BLaER1 treated with 17β-estradiol and CSF1 and Interleukin-3, amounts not matched to agents 10 nM and 100 nM (cell line): Measurements from ENCODE around the gene MYOC.
A peak's percentile ranks its signal among the peaks of the same experiment; 100 is the strongest.

Experiments used
- H3K27ac ChIP-seq, 11 experiments: shearing (Covaris generic); formaldehyde crosslinking; 2 replicates each; pipeline ENCODE4 v1.8.1; 2022
- H3K27me3 ChIP-seq, 11 experiments: shearing (Covaris generic); formaldehyde crosslinking; 2 replicates each; pipeline ENCODE4 v1.8.1; 2022
- H3K36me3 ChIP-seq, 11 experiments: shearing (Covaris generic); formaldehyde crosslinking; 2 replicates each; pipeline ENCODE4 v1.8.1; 2022
- H3K4me1 ChIP-seq, 10 experiments: shearing (Covaris generic); formaldehyde crosslinking; 2 replicates each; pipeline ENCODE4 v1.8.1; 2022
- H3K4me2 ChIP-seq, 11 experiments: shearing (Covaris generic); formaldehyde crosslinking; 2 replicates each; pipeline ENCODE4 v1.8.1; 2022
- H3K4me3 ChIP-seq, 10 experiments: shearing (Covaris generic); formaldehyde crosslinking; 2 replicates each; pipeline ENCODE4 v1.8.1; 2022
- H3K9ac ChIP-seq, 11 experiments: shearing (Covaris generic); formaldehyde crosslinking; 2 replicates each; pipeline ENCODE4 v1.8.1; 2022
- H3K9me3 ChIP-seq, 11 experiments: shearing (Covaris generic); formaldehyde crosslinking; replicated peaks in 1 of 11; 2 replicates each; pipeline ENCODE4 v1.8.1; 2022
- H4K20me1 ChIP-seq, 11 experiments: shearing (Covaris generic); formaldehyde crosslinking; 2 replicates each; pipeline ENCODE4 v1.8.1; 2022
- Cebpa-rat ChIP-seq, 11 experiments: shearing (Covaris generic); IDR thresholded peaks; 2 replicates each; pipeline ENCODE4 v1.8.1; 2022

The MYOC gene

GRCh38 chr1:171597203-171597602, 55.3 kb downstream of the MYOC start:
- H3K9me3 ChIP-seq: peaks cover 0 to 6% (median 0%) of the 10 kb centered on the region in 11 experiments; a peak in 2 of 22 replicates
- H3K4me1 ChIP-seq: peaks cover 3 to 37% (median 26%) of the 10 kb centered on the region in 10 experiments; a peak in 18 of 20 replicates
- H3K27me3 ChIP-seq: no peaks in the 10 kb centered on the region
- no peak overlapping the region for H3K9ac ChIP-seq
- H3K4me3 ChIP-seq: no peak overlapping the region
- TF ChIP-seq Cebpa-rat (IDR thresholded peaks at IDR 0.05): no peak
- peaks cover 36 to 60% (median 50%) of the 10 kb centered on the region in 11 experiments for H3K36me3 ChIP-seq
- H3K27ac ChIP-seq: peak overlapping the region in 1 of 11 experiments; percentile 24; a peak in 1 of 22 replicates
- no peaks in the 10 kb centered on the region for H4K20me1 ChIP-seq
- H3K4me2 ChIP-seq: peak overlapping the region in 2 of 11 experiments; percentile 8 to 28; a peak in 3 of 22 replicates

GRCh38 chr1:171596705-171597104, 55.8 kb downstream of the MYOC start:
- Histone ChIP-seq H3K4me2 (peak overlapping the region in 2 of 11 experiments; percentile 8 to 28; a peak in 2 of 22 replicates), H3K27ac (peak overlapping the region in 1 of 11 experiments; percentile 24; a peak in 1 of 22 replicates), H3K9ac (no peak overlapping the region), H3K4me1 (peaks cover 3 to 37% (median 26%) of the 10 kb centered on the region in 10 experiments; a peak in 18 of 20 replicates), H3K4me3 (no peak overlapping the region), H3K36me3 (peaks cover 41 to 65% (median 55%) of the 10 kb centered on the region in 11 experiments), H3K9me3 (peaks cover 0 to 6% (median 0%) of the 10 kb centered on the region in 11 experiments; a peak in 2 of 22 replicates), H3K27me3 (no peaks in the 10 kb centered on the region), H4K20me1 (no peaks in the 10 kb centered on the region; a peak in 2 of 22 replicates)
- no peak for TF ChIP-seq Cebpa-rat (IDR thresholded peaks at IDR 0.05)

GRCh38 chr1:171596119-171596518, 56.4 kb downstream of the MYOC start:
- no peak overlapping the region for H3K9ac ChIP-seq
- no peaks in the 10 kb centered on the region for H3K27me3 ChIP-seq
- H3K4me2 ChIP-seq: 0 out of 22 replicates have a peak overlapping the region, but pooled peaks of 1 of the 11 experiments have one; percentile 8
- TF ChIP-seq Cebpa-rat (IDR thresholded peaks at IDR 0.05): no peak
- H3K9me3 ChIP-seq: peaks cover 0 to 6% (median 0%) of the 10 kb centered on the region in 11 experiments; a peak in 2 of 22 replicates
- peaks cover 3 to 37% (median 25%) of the 10 kb centered on the region in 10 experiments; a peak in 18 of 20 replicates for H3K4me1 ChIP-seq
- H3K4me3 ChIP-seq: no peak overlapping the region
- H4K20me1 ChIP-seq: no peaks in the 10 kb centered on the region; a peak in 2 of 22 replicates
- no peak overlapping the region for H3K27ac ChIP-seq
- peaks cover 47 to 71% (median 61%) of the 10 kb centered on the region in 11 experiments for H3K36me3 ChIP-seq

GRCh38 chr1:171595324-171595723, 57.2 kb downstream of the MYOC start:
- Histone ChIP-seq H3K4me1 (peaks cover 3 to 37% (median 18%) of the 10 kb centered on the region in 10 experiments; a peak in 18 of 20 replicates), H3K4me2 (no peak overlapping the region), H3K4me3 (no peak overlapping the region), H3K27ac (no peak overlapping the region), H3K9me3 (peaks cover 0 to 6% (median 0%) of the 10 kb centered on the region in 11 experiments; a peak in 2 of 22 replicates), H3K36me3 (peaks cover 55 to 79% (median 69%) of the 10 kb centered on the region in 11 experiments), H3K9ac (no peak overlapping the region), H3K27me3 (no peaks in the 10 kb centered on the region), H4K20me1 (peaks cover 0 to 5% (median 0%) of the 10 kb centered on the region in 11 experiments; a peak in 2 of 22 replicates)
- TF ChIP-seq Cebpa-rat (IDR thresholded peaks at IDR 0.05): no peak

GRCh38 chr1:171590022-171590421, 62.5 kb downstream of the MYOC start:
- TF ChIP-seq Cebpa-rat (IDR thresholded peaks at IDR 0.05): no peak
- Histone ChIP-seq H3K9ac (no peak overlapping the region), H3K27me3 (no peaks in the 10 kb centered on the region), H3K27ac (no peak overlapping the region), H3K4me3 (no peak overlapping the region), H3K4me2 (no peak overlapping the region), H3K9me3 (no peaks in the 10 kb centered on the region), H3K36me3 (peaks cover 97 to 100% (median 100%) of the 10 kb centered on the region in 11 experiments), H4K20me1 (peaks cover 0 to 32% (median 3%) of the 10 kb centered on the region in 11 experiments; a peak in 8 of 22 replicates), H3K4me1 (no peaks in the 10 kb centered on the region)

GRCh38 chr1:171588230-171588629, 64.3 kb downstream of the MYOC start:
- no peaks in the 10 kb centered on the region for H3K27me3 ChIP-seq
- H3K36me3 ChIP-seq: peaks cover 97 to 100% (median 100%) of the 10 kb centered on the region in 11 experiments
- H3K4me2 ChIP-seq: no peak overlapping the region
- no peak overlapping the region for H3K27ac ChIP-seq
- H3K4me1 ChIP-seq: no peaks in the 10 kb centered on the region
- no peak overlapping the region for H3K9ac ChIP-seq
- no peak for TF ChIP-seq Cebpa-rat (IDR thresholded peaks at IDR 0.05)
- no peak overlapping the region for H3K4me3 ChIP-seq
- H3K9me3 ChIP-seq: no peaks in the 10 kb centered on the region
- peaks cover under 1 to 43% (median 7%) of the 10 kb centered on the region in 11 experiments; a peak in 14 of 22 replicates for H4K20me1 ChIP-seq

GRCh38 chr1:171585715-171586114, 66.8 kb downstream of the MYOC start:
- Histone ChIP-seq H4K20me1 (peaks cover 6 to 66% (median 22%) of the 10 kb centered on the region in 11 experiments; a peak in 16 of 22 replicates), H3K36me3 (peaks cover 94 to 100% (median 100%) of the 10 kb centered on the region in 11 experiments), H3K9ac (no peak overlapping the region), H3K27ac (no peak overlapping the region), H3K4me1 (no peaks in the 10 kb centered on the region), H3K4me3 (no peak overlapping the region), H3K4me2 (no peak overlapping the region), H3K27me3 (no peaks in the 10 kb centered on the region), H3K9me3 (no peaks in the 10 kb centered on the region)
- TF ChIP-seq Cebpa-rat (IDR thresholded peaks at IDR 0.05): no peak
